Tibial nerve (tissue), 4 donors: ENCODE results near the gene JARID2. TPM values are rescaled to one million over a fixed set of nuclear protein-coding genes. Genes with fewer than 3 reads are reported as not detected.
A peak's percentile ranks its signal among the peaks of the same experiment; 100 is the strongest.

Source experiments
- DNase-seq, 2 donors: peaks; one replicate each; pipeline ENCODE4 v3.0.0-alpha.2; 2019; ENCODE audit warnings: low spot score in 2 of 2
- H3K27ac ChIP-seq, 4 donors: fragments of 200-600 bp; sonication (generic) in 3 of 4; one replicate each; pipeline ENCODE4 v1.5.1; 2017 to 2019; ENCODE audit warnings: mild to moderate bottlenecking in 1 of 4
- H3K27me3 ChIP-seq, 2 donors: fragments of 200-600 bp; sonication (generic) in 1 of 2; one replicate each; pipeline versions ENCODE4 v1.5.1 to v1.6.0; 2017 to 2019
- H3K36me3 ChIP-seq, 3 donors: fragments of 200-600 bp; sonication (generic); one replicate each; pipeline ENCODE4 v1.5.1; 2018 to 2019
- H3K4me1 ChIP-seq, 4 donors: fragments of 200-600 bp; sonication (generic) in 3 of 4; one replicate each; pipeline ENCODE4 v1.5.1; 2017 to 2019
- H3K4me3 ChIP-seq, 4 donors: fragments of 200-600 bp; sonication (generic) in 3 of 4; one replicate each; pipeline ENCODE4 v1.5.1; 2017 to 2019; ENCODE audit warnings: mild to moderate bottlenecking in 1 of 4, moderate library complexity in 1 of 4
- H3K9me3 ChIP-seq, 4 donors: fragments of 200-600 bp; sonication (generic) in 3 of 4; one replicate each; pipeline ENCODE4 v1.5.1; 2017 to 2019
- EP300 ChIP-seq, 2 donors: sonication (generic); formaldehyde crosslinking; IDR thresholded peaks; one replicate each; pipeline ENCODE4 v1.6.1; 2017; ENCODE audit warnings: antibody characterized with exemption in 2 of 2, mild to moderate bottlenecking in 1 of 2
- POLR2A ChIP-seq, 2 donors: fragments of 450-650 bp; IDR thresholded peaks; one replicate each; pipeline ENCODE4 v1.6.1; 2017; ENCODE audit warnings: antibody characterized with exemption in 2 of 2, mild to moderate bottlenecking in 2 of 2, moderate library complexity in 2 of 2
- WGBS, 2 donors: methylation state at CpG; one replicate each; pipeline ENCODE4 v1.1.5; 2018; 5-methylcytosine and 5-hydroxymethylcytosine counted together
- total RNA-seq, 4 donors: library from RNA; depleted of rRNA; stranded (reverse); fragments of >200 nt; gene quantifications; one replicate each; pipeline ENCODE4 v1.1.0, GENCODE V29; 2016
- TF ChIP-seq, protein P1 (sequence below), 5 experiments: fragments of 200-600 bp in 3 of 5; fragments of 450-650 bp in 2 of 5; sonication (generic) in 3 of 5; IDR thresholded peaks; one replicate each; pipeline ENCODE4 v1.5.1; 2016 to 2019; ENCODE audit warnings: antibody characterized with exemption in 5 of 5, mild to moderate bottlenecking in 3 of 5, moderate library complexity in 2 of 5

JARID2 gene
- total RNA-seq, 4 donors from 2014 or later = 9.0 to 26.1 (median 9.8) TPM

DNA sequence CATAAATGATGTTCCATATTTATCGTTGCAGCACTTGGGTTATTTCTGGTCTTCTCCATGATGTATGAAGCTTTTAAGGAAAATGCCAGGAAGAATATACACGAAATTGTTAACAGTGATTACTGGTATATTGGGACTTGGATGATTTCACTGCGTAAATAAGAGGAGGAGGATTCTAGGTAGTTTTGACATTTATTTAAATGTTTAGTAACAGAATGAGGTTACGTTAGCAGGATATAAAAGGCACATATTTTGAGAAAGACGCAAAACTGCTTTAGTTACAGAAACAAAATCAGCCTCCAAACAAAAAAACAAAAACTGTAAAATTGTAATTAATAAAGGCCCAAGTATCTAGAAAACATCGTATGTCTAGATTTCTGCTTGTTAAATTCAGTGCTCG lies 147.7 kb downstream of the JARID2 start:
- no peak for DNase-seq
- Histone ChIP-seq H3K27me3 (no peaks in the 10 kb centered on the region), H3K27ac (no peak overlapping the region), H3K36me3 (no peaks in the 10 kb centered on the region), H3K4me1 (peaks cover 5 to 40% (median 28%) of the 10 kb centered on the region in 4 donors), H3K9me3 (no peaks in the 10 kb centered on the region), H3K4me3 (no peak overlapping the region)
- TF ChIP-seq, protein P1, sequence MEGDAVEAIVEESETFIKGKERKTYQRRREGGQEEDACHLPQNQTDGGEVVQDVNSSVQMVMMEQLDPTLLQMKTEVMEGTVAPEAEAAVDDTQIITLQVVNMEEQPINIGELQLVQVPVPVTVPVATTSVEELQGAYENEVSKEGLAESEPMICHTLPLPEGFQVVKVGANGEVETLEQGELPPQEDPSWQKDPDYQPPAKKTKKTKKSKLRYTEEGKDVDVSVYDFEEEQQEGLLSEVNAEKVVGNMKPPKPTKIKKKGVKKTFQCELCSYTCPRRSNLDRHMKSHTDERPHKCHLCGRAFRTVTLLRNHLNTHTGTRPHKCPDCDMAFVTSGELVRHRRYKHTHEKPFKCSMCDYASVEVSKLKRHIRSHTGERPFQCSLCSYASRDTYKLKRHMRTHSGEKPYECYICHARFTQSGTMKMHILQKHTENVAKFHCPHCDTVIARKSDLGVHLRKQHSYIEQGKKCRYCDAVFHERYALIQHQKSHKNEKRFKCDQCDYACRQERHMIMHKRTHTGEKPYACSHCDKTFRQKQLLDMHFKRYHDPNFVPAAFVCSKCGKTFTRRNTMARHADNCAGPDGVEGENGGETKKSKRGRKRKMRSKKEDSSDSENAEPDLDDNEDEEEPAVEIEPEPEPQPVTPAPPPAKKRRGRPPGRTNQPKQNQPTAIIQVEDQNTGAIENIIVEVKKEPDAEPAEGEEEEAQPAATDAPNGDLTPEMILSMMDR (IDR thresholded peaks at IDR 0.05) = no peak
- no peak for TF ChIP-seq EP300 (IDR thresholded peaks at IDR 0.05)
- no peak for TF ChIP-seq POLR2A (IDR thresholded peaks at IDR 0.05)
- WGBS, 2 donors = 97 to 98% methylated on average over 7 of the region's 7 CpGs

DNA sequence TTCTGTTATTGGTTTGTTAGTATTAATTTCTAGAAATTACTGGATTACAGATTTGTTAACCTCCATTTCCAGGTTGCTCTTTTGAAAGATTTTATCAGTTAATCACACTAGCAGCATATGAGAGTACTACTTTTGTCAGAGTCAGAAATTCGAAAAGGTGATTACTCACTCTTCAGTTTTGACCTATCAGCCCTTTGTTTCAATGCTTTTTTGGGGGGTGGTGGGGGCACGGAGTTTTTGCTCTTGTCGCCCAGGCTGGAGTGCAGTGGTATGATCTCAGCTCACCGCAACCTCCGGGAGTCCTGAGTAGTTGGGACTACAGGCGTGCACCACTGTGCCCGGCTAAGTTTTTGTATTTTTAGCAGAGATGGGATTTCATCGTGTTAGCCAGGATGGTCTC lies 149.2 kb downstream of the JARID2 start:
- TF ChIP-seq, protein P1 (IDR thresholded peaks at IDR 0.05) = no peak
- TF ChIP-seq POLR2A (IDR thresholded peaks at IDR 0.05) = no peak
- no peaks in the 10 kb centered on the region for H3K36me3 ChIP-seq
- H3K9me3 ChIP-seq = no peaks in the 10 kb centered on the region
- WGBS, 2 donors = 87 to 93% methylated on average over 8 of the region's 8 CpGs
- DNase-seq = no peak
- peaks cover 5 to 40% (median 20%) of the 10 kb centered on the region in 4 donors for H3K4me1 ChIP-seq
- no peak overlapping the region for H3K27ac ChIP-seq
- no peak overlapping the region for H3K4me3 ChIP-seq
- no peaks in the 10 kb centered on the region for H3K27me3 ChIP-seq

DNA sequence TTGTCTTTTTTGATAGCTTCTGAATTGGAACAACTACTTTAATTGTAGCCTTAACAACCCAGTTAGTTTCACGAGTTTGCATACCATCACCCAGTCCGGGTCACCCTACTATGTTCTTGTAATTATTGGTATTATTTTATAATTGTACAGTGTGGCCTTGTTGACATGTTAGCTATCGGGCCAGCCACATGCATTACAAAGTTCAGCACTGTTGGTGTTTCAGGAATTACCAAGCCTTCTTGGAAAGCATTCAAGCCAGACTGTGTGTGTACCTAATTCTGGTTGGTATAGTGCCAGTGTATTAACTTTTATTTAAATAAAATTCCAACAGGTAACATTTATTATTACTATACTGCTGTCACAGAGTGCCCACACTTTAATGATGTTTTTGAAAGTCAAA lies 150.9 kb downstream of the JARID2 start:
- Histone ChIP-seq H3K4me1 (peaks cover 0 to 40% (median 22%) of the 10 kb centered on the region in 4 donors), H3K27ac (no peak overlapping the region), H3K4me3 (no peak overlapping the region), H3K36me3 (no peaks in the 10 kb centered on the region), H3K9me3 (no peaks in the 10 kb centered on the region), H3K27me3 (no peaks in the 10 kb centered on the region)
- DNase-seq = no peak
- TF ChIP-seq EP300 (IDR thresholded peaks at IDR 0.05) = no peak
- TF ChIP-seq POLR2A (IDR thresholded peaks at IDR 0.05) = no peak
- TF ChIP-seq, protein P1 (IDR thresholded peaks at IDR 0.05) = no peak
- WGBS, 2 donors = 70 to 71% methylated on average over 3 of the region's 3 CpGs

DNA sequence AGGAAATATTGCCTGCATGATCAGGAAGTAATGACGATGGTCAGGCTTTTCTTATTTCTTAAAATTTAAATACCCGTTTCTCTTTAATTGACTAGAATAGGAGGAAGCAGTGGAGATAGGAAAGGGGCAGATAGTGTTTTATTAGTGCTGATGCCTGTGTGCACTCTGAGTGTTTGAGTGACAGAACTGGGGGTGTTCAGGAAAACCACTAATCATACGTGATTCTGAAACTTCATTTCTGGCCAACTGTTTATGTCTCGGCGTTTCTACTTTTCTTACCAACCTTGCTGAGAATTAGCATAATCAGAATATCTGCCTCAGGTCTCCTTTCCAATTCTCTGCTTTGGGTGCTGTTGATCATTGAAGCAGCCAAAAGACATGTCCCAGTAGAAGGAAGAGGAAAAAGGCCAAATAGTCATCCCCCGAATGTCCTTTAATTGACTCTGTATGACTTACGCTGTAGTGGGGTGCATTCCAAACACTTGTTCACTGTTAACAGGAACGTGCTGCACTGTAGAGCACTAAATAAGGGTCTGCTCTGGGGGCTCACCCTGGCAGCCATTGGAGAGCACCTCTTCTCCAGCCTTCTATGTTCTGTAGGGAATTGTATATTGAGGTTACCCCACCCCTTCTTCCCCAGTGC lies 152.9 kb downstream of the JARID2 start:
- no peaks in the 10 kb centered on the region for H3K9me3 ChIP-seq
- H3K27ac ChIP-seq = peak overlapping the region in 1 of 4 donors; percentile 32
- no peak for DNase-seq
- peaks cover 0 to 55% (median 26%) of the 10 kb centered on the region in 4 donors for H3K4me1 ChIP-seq
- no peaks in the 10 kb centered on the region for H3K36me3 ChIP-seq
- TF ChIP-seq, protein P1 (IDR thresholded peaks at IDR 0.05) = no peak
- TF ChIP-seq EP300 (IDR thresholded peaks at IDR 0.05) = no peak
- no peak for TF ChIP-seq POLR2A (IDR thresholded peaks at IDR 0.05)
- whole genome bisulfite sequencing, 2 donors = 70 to 74% methylated on average over 8 of the region's 8 CpGs
- no peak overlapping the region for H3K4me3 ChIP-seq
- no peaks in the 10 kb centered on the region for H3K27me3 ChIP-seq

DNA sequence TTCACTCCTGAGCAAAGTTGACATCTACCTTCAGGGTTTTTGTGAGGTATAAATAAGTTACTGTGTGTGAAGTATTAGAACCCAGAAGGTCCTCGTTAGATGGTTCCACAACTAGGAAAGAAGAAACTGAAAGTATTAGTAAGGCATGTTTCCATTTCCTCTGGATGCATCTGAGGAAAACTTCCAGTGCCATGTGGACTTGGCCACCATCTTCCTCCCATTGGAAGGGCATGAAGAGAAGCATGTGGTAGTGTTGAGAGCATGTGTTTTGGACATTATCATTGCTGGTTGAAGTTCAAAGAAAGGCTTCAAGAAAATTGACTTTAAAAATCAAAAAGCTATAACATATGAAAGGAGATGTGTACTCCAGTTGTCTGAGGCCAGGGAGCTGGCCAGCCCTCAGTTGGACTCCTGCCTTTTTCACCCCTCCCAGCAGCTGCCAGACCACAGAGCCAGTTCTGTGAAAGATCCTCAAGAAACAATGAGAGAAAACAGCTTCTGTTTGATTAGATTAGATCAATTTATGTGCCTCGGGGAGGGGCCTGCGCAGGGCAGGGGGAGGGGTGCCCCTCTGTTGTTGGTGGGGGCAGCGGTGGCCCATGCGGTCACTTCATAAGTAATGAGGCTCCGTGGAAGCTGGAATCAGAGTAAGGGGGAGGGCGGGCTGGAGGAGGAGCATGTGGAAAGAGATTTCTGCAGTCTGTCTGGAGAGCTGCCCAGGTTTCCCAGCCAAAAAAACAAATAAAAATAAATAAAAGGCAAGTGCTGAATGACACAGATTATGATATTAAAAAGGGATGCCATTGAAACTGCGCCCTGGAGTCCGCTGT lies 154.0 kb downstream of the JARID2 start:
- DNase-seq = peak; percentile 46 to 78
- Histone ChIP-seq H3K4me3 (peak overlapping the region in 3 of 4 donors; percentile 19 to 41 (median 32)), H3K9me3 (no peaks in the 10 kb centered on the region), H3K27ac (peak overlapping the region; percentile 9 to 84 (median 52)), H3K36me3 (no peaks in the 10 kb centered on the region), H3K27me3 (no peaks in the 10 kb centered on the region), H3K4me1 (peaks cover 0 to 66% (median 26%) of the 10 kb centered on the region in 4 donors)
- WGBS, 2 donors = 3% methylated on average over 9 of the region's 9 CpGs
- TF ChIP-seq, protein P1 (IDR thresholded peaks at IDR 0.05) = no peak
- peak in 1 of 2 donors; percentile 44 for TF ChIP-seq EP300 (IDR thresholded peaks at IDR 0.05)
